SK-N-SH (cell line): Measurements from ENCODE around the gene TDRD5.

Experiments used
- CHD2 ChIP-seq: fragments of 150-350 bp; IDR thresholded peaks from 2 replicates; pipeline ENCODE4 v1.6.1; 2018; ENCODE audit warnings: low read length; ENCODE audit not compliant: partially characterized antibody
- CTCF ChIP-seq: fragments of 200-600 bp; sonication (generic); IDR thresholded peaks from 2 replicates; pipeline ENCODE4 v1.6.1; 2017; ENCODE audit warnings: antibody characterized with exemption, mild to moderate bottlenecking, moderate library complexity
- JUND ChIP-seq: IDR thresholded peaks from 2 replicates; pipeline ENCODE4 v1.4.0; 2012
- MXI1 ChIP-seq: IDR thresholded peaks from 2 replicates; pipeline ENCODE4 v1.6.1; 2012; ENCODE audit warnings: mild to moderate bottlenecking, low read depth, low read length, improper control_type of control experiment
- POLR2AphosphoS5 ChIP-seq: IDR thresholded peaks from 2 replicates; pipeline ENCODE4 v1.6.1; 2012; ENCODE audit warnings: low read depth, low read length
- RCOR1 ChIP-seq: fragments of 150-350 bp; IDR thresholded peaks from 2 replicates; pipeline ENCODE4 v1.6.1; 2017; ENCODE audit warnings: antibody characterized with exemption, low read length
- RFX5 ChIP-seq: IDR thresholded peaks from 2 replicates; pipeline ENCODE4 v1.6.1; 2012; ENCODE audit warnings: mild to moderate bottlenecking, improper control_type of control experiment, low read length

GRCh38 chr1:179549368-179549700, 42.3 kb upstream of the TDRD5 start:
- TF ChIP-seq CTCF (no peak), MXI1 (no peak), RCOR1 (no peak), JUND (no peak), RFX5 (no peak), POLR2AphosphoS5 (no peak), CHD2 (no peak)
